HepG2 (cell line): ENCODE measurements around the gene ENGASE. TPM values are rescaled to one million over a fixed set of nuclear protein-coding genes. Genes with fewer than 3 reads are reported as not detected.
"Not testable (repeated sequence)": the region's sequence is repeated elsewhere in the genome, so short reads cannot be mapped to it uniquely, and the experiment has no call there.

Experiments
- ATAC-seq: fragments of 200-7000 bp; cut with Tn5 transposase; 3 replicates; pipeline ENCODE4 v1.9.1; 2020; ENCODE audit warnings: mild to moderate bottlenecking, moderate library complexity
- BruUV-seq: library from RNA; stranded (reverse); fragments of 400-500 nt; replicated peaks from 2 replicates; lab custom pipeline; 2021; lab: Mats Ljungman, UMichigan
- CTCF ChIA-PET: fragments of 300-600 bp; formaldehyde crosslinking; extraction: SDS; loops from one replicate; lab custom pipeline; 2021; ENCODE audit warnings: low total read pairs, inconsistent platforms, low intra/inter-chr PET ratio; lab: Yijun Ruan, JAX
- POLR2A ChIA-PET: fragments of 350-600 bp; sonication (Branson Sonifier 250); formaldehyde crosslinking; loops from one replicate; lab custom pipeline; 2020; ENCODE audit warnings: antibody characterized with exemption, inconsistent platforms; lab: Yijun Ruan, JAX
- DNase-seq: peaks from one replicate; pipeline ENCODE4 v3.0.0-alpha.2; 2015; ENCODE audit warnings: low spot score
- FAIRE-seq: peaks from 3 replicates; lab custom pipeline; 2011; peaks lifted over from hg19 to GRCh38; lab: Jason Lieb, UNC
- H2AFZ ChIP-seq: one replicate; pipeline ENCODE4 v1.6.1; 2011; ENCODE audit warnings: low read length, inconsistent platforms
- H3K27ac ChIP-seq: fragments of 300-600 bp; 3 replicates; pipeline ENCODE4 v1.8.0; 2011; ENCODE audit warnings: mixed run types, mild to moderate bottlenecking, mixed read lengths, low read length, inconsistent platforms; ENCODE audit not compliant: insufficient read depth; ENCODE audit errors: extremely low read length
- H3K27me3 ChIP-seq, 2 experiments: fragments of 200-600 bp in 1 of 2; 2 replicates in 1 of 2; 3 replicates in 1 of 2; pipeline versions ENCODE4 v1.6.0 to v1.8.0; 2011; ENCODE audit warnings: low read length in 2 of 2, mild to moderate bottlenecking in 2 of 2, moderate library complexity in 2 of 2, inconsistent platforms in 1 of 2; ENCODE audit not compliant: insufficient read depth in 2 of 2, control insufficient read depth in 1 of 2
- H3K36me3 ChIP-seq, 2 experiments: fragments of 200-600 bp in 1 of 2; replicated peaks in 1 of 2; 2 replicates in 1 of 2; 3 replicates in 1 of 2; pipeline versions ENCODE4 v1.5.1 to v1.8.0; 2011; ENCODE audit warnings: low read length in 2 of 2, inconsistent platforms in 1 of 2; ENCODE audit not compliant: insufficient read depth in 2 of 2, control insufficient read depth in 1 of 2
- H3K4me1 ChIP-seq: 2 replicates; pipeline ENCODE4 v1.5.1; 2012; ENCODE audit warnings: low read length, inconsistent platforms; ENCODE audit not compliant: insufficient read depth
- H3K4me2 ChIP-seq: 2 replicates; pipeline ENCODE4 v1.6.0; 2011; ENCODE audit warnings: low read depth, low read length, inconsistent platforms
- H3K4me3 ChIP-seq, 3 experiments: fragments of 200-600 bp in 1 of 3; sonication (generic), shearing (Covaris generic) in 1 of 3; replicated peaks in 1 of 3; 2 replicates each; pipeline ENCODE4 v1.5.1; 2011 to 2016; ENCODE audit warnings: low read length in 3 of 3, inconsistent platforms in 2 of 3, low read depth in 2 of 3, mild to moderate bottlenecking in 2 of 3, control low read depth in 1 of 3, mixed read lengths in 1 of 3; ENCODE audit not compliant: insufficient read depth in 1 of 3
- H3K79me2 ChIP-seq: one replicate; pipeline ENCODE4 v1.6.1; 2011; ENCODE audit warnings: low read length, inconsistent platforms; ENCODE audit not compliant: insufficient read depth
- H3K9ac ChIP-seq: 2 replicates; pipeline ENCODE4 v1.6.0; 2011; ENCODE audit warnings: mild to moderate bottlenecking, low read depth, low read length, inconsistent platforms; ENCODE audit not compliant: insufficient read depth
- H3K9me3 ChIP-seq: 2 replicates; pipeline ENCODE4 v1.5.1; 2012; ENCODE audit warnings: mild to moderate bottlenecking, low read length
- H4K20me1 ChIP-seq: 2 replicates; pipeline ENCODE4 v1.6.0; 2011; ENCODE audit warnings: inconsistent platforms, mild to moderate bottlenecking, low read length, moderate library complexity; ENCODE audit not compliant: insufficient read depth
- AHDC1 ChIP-seq: sonication (generic); formaldehyde crosslinking; IDR thresholded peaks from 2 replicates; pipeline ENCODE4 v1.5.1; 2020; ENCODE audit warnings: mild to moderate bottlenecking, missing genetic modification reagents, borderline replicate concordance
- CEBPB ChIP-seq: IDR thresholded peaks from 2 replicates; pipeline ENCODE4 v1.6.1; 2011; ENCODE audit warnings: low read depth, low read length, improper control_type of control experiment, borderline replicate concordance
- HNRNPL ChIP-seq: fragments of 200-400 bp; formaldehyde crosslinking; IDR thresholded peaks from 2 replicates; pipeline ENCODE4 v1.6.1; 2017; ENCODE audit warnings: mild to moderate bottlenecking, low read depth, low read length
- KLF12 ChIP-seq: sonication (generic); formaldehyde crosslinking; IDR thresholded peaks from 2 replicates; pipeline ENCODE4 v1.4.0; 2020; ENCODE audit warnings: missing genetic modification reagents, borderline replicate concordance
- MIER3 ChIP-seq: IDR thresholded peaks from 2 replicates; pipeline ENCODE4 v1.6.1; 2016; ENCODE audit warnings: missing compliant biosample characterization, borderline replicate concordance
- NFKBIZ ChIP-seq: IDR thresholded peaks from 2 replicates; pipeline ENCODE4 v1.6.1; 2018; ENCODE audit warnings: missing genetic modification reagents, missing compliant biosample characterization
- PHF21A ChIP-seq: sonication (generic); formaldehyde crosslinking; IDR thresholded peaks from 2 replicates; pipeline ENCODE4 v1.5.0; 2020; ENCODE audit warnings: mild to moderate bottlenecking, missing genetic modification reagents
- SALL2 ChIP-seq: sonication (generic); formaldehyde crosslinking; IDR thresholded peaks from 2 replicates; pipeline ENCODE4 v1.8.1; 2023; ENCODE audit warnings: mild to moderate bottlenecking, missing genetic modification reagents, inconsistent platforms
- TEF ChIP-seq: sonication (generic); formaldehyde crosslinking; IDR thresholded peaks from 2 replicates; pipeline ENCODE4 v1.5.0; 2020; ENCODE audit warnings: missing genetic modification reagents
- ZFP36L1 ChIP-seq: sonication (generic); formaldehyde crosslinking; IDR thresholded peaks from 2 replicates; pipeline ENCODE4 v1.8.0; 2022; ENCODE audit warnings: mild to moderate bottlenecking, missing genetic modification reagents, moderate library complexity
- ZFP82 ChIP-seq: sonication (generic); formaldehyde crosslinking; IDR thresholded peaks from 2 replicates; pipeline ENCODE4 v1.5.1; 2020; ENCODE audit warnings: mild to moderate bottlenecking, missing genetic modification reagents, borderline replicate concordance
- ZMYM2 ChIP-seq: sonication (generic); formaldehyde crosslinking; IDR thresholded peaks from 2 replicates; pipeline ENCODE4 v1.8.0; 2022; ENCODE audit warnings: mild to moderate bottlenecking, missing genetic modification reagents
- ZMYM3 ChIP-seq: sonication (generic); formaldehyde crosslinking; IDR thresholded peaks from 2 replicates; pipeline ENCODE4 v1.5.1; 2020; ENCODE audit warnings: mild to moderate bottlenecking, missing genetic modification reagents
- ZNF367 ChIP-seq: sonication (generic); formaldehyde crosslinking; IDR thresholded peaks from 2 replicates; pipeline ENCODE4 v1.4.0; 2020; ENCODE audit warnings: missing genetic modification reagents, borderline replicate concordance
- ZNF430 ChIP-seq: sonication (generic); formaldehyde crosslinking; IDR thresholded peaks from 2 replicates; pipeline ENCODE4 v1.9.0; 2021; ENCODE audit warnings: mild to moderate bottlenecking, missing genetic modification reagents
- ZNF501 ChIP-seq: sonication (generic); formaldehyde crosslinking; IDR thresholded peaks from 2 replicates; pipeline ENCODE4 v1.5.1; 2020; ENCODE audit warnings: mild to moderate bottlenecking, moderate library complexity, missing genetic modification reagents
- ZNF543 ChIP-seq: sonication (generic); formaldehyde crosslinking; IDR thresholded peaks from 2 replicates; pipeline ENCODE4 v1.4.0; 2020; ENCODE audit warnings: mild to moderate bottlenecking, missing genetic modification reagents
- ZNF605 ChIP-seq: sonication (generic); formaldehyde crosslinking; IDR thresholded peaks from 2 replicates; pipeline ENCODE4 v1.8.0; 2022; ENCODE audit warnings: mild to moderate bottlenecking, missing genetic modification reagents
- WGBS: methylation state at CpG from one replicate; pipeline ENCODE4 v1.1.6; 2017; ENCODE audit warnings: low lambda C conversion rate; 5-methylcytosine and 5-hydroxymethylcytosine counted together
- in situ Hi-C: cut with HindIII; loops from 2 replicates; pipeline ENCODE4 v1.10.0; 2017; ENCODE audit warnings: low pct_unique_long_range_greater_than_20kb; ENCODE audit not compliant: extremely low pct_ligation_motif_present
- intact Hi-C: fragments of 100-400 bp; cut with micrococcal nuclease; formaldehyde crosslinking; loops from one replicate; pipeline ENCODE4 v1.10.0; 2022; ENCODE audit not compliant: unreplicated experiment
- polyA plus RNA-seq, 8 experiments: library from polyadenylated mRNA; depleted of rRNA in 3 of 8; stranded (reverse) in 7 of 8; unstranded in 1 of 8; fragments of >200 nt; fragmentation: Illumina TruSeq in 4 of 8; extraction: Trizol in 4 of 8; gene quantifications; 2 replicates each; pipeline versions ENCODE4 v1.2.1 to v1.2.3, GENCODE V29; 2011 to 2016; ENCODE audit warnings: low read depth in 4 of 8, missing spikeins in 1 of 8, mixed read lengths in 1 of 8; ENCODE audit not compliant: insufficient read depth in 1 of 8
- total RNA-seq, 5 experiments: library from RNA; depleted of rRNA; stranded (reverse); fragments of >200 nt; fragmentation: Illumina TruSeq; extraction: Trizol; gene quantifications; 2 replicates each; pipeline ENCODE4 v1.2.3, GENCODE V29; 2016; ENCODE audit warnings: low read depth in 1 of 5

ENGASE gene
- total and polyA plus RNA-seq, 2 of the 13 experiments (the other 11 are each of a cell fraction or from before 2014, with no cell fraction given): 10.6 to 18.1 TPM

GRCh38 chr17:79074121-79074648 lies 439 bp upstream of the ENGASE start:
- Histone ChIP-seq H3K4me2 (peak overlapping the region; percentile 72), H3K36me3 (peaks cover 3 to 14% of the 10 kb centered on the region in 2 experiments; a peak in 4 of 5 replicates), H3K27me3 (peaks cover 0 to 19% of the 10 kb centered on the region in 2 experiments; a peak in 2 of 5 replicates), H3K4me1 (peaks cover 41% of the 10 kb centered on the region), H3K9ac (peak overlapping the region; percentile 13; the same call in 1 of the 2 replicates), H3K4me3 (peak overlapping the region in 2 of 3 experiments; percentile 22 to 51; a peak in 2 of 6 replicates)
- H3K27ac ChIP-seq, intact Hi-C loops, H3K79me2 ChIP-seq, FAIRE-seq, ATAC-seq, H3K9me3 ChIP-seq, BruUV-seq, DNase-seq, in situ Hi-C loops, CTCF ChIA-PET, H4K20me1 ChIP-seq, H2AFZ ChIP-seq: not testable (repeated sequence)
- POLR2A ChIA-PET: interaction anchor here (0.5 to 4.0 kb wide), 14 partner anchors 9 to 323 kb away, joined by 3 to 95 read pairs (median 4); partner anchors contain the start of gene LGALS3BP
- WGBS: 76% methylated on average over 22 of the region's 22 CpGs
- TF ChIP-seq TEF (CRISPR knock-in tag): 0 out of 2 replicates have a peak, but pooled peaks have one; percentile 49
- peak; percentile 21; the same call in 1 of the 2 replicates for TF ChIP-seq ZFP36L1
- 0 out of 2 replicates have a peak, but pooled peaks have one; percentile 38 for TF ChIP-seq ZFP82 (CRISPR knock-in tag)
- 0 out of 2 replicates have a peak, but pooled peaks have one; percentile 5 for TF ChIP-seq ZMYM3
- TF ChIP-seq ZNF543 (CRISPR knock-in tag): 0 out of 2 replicates have a peak, but pooled peaks have one; percentile 15
- TF ChIP-seq PHF21A (CRISPR knock-in tag): peak; percentile 41; the same call in 1 of the 2 replicates
- 0 out of 2 replicates have a peak, but pooled peaks have one; percentile 17 for TF ChIP-seq SALL2 (CRISPR knock-in tag)
- TF ChIP-seq ZNF501 (CRISPR knock-in tag): 0 out of 2 replicates have a peak, but pooled peaks have one; percentile 19
- TF ChIP-seq NFKBIZ (CRISPR knock-in tag): peak; percentile 37; the same call in 1 of the 2 replicates
- peak; percentile 73; the same call in 1 of the 2 replicates for TF ChIP-seq ZNF430 (CRISPR knock-in tag)
- TF ChIP-seq ZNF367 (CRISPR knock-in tag): 0 out of 2 replicates have a peak, but pooled peaks have one; percentile 51
- 0 out of 2 replicates have a peak, but pooled peaks have one; percentile 36 for TF ChIP-seq KLF12 (CRISPR knock-in tag)
- 0 out of 2 replicates have a peak, but pooled peaks have one; percentile 45 for TF ChIP-seq ZMYM2
- peak; percentile 48; the same call in 1 of the 2 replicates for TF ChIP-seq AHDC1 (CRISPR knock-in tag)
- peak; percentile 58; the same call in 1 of the 2 replicates for TF ChIP-seq CEBPB
- peak; percentile 71; the same call in 1 of the 2 replicates for TF ChIP-seq ZNF605 (CRISPR knock-in tag)
- 0 out of 2 replicates have a peak, but pooled peaks have one; percentile 2 for TF ChIP-seq HNRNPL
- TF ChIP-seq MIER3 (CRISPR knock-in tag): 0 out of 2 replicates have a peak, but pooled peaks have one; percentile 40
